Heart left ventricle (tissue), 13 donors: ENCODE measurements around the gene PACSIN2.

Experiments used
- POLR2A ChIP-seq, 2 donors: fragments of 450-650 bp; IDR thresholded peaks; one replicate each; pipeline ENCODE4 v1.6.1; 2017; ENCODE audit warnings: antibody characterized with exemption in 2 of 2, mild to moderate bottlenecking in 2 of 2, moderate library complexity in 2 of 2
- TF ChIP-seq, protein P1 (sequence below), 12 donors: fragments of 200-600 bp; sonication (generic) in 4 of 12; IDR thresholded peaks; one replicate each; pipeline versions ENCODE4 v1.5.0 to v1.8.0; 2018 to 2022; ENCODE audit warnings: antibody characterized with exemption in 12 of 12, mild to moderate bottlenecking in 5 of 12
- donor health status: ischemic (EF 13 %, LVEDD 7.1; RV severe dilation, severe dysfunction).
- donor health status: DM: no; HTN: yes; CAD: no.
- donor health status: DM: no; HTN: no; CAD: no.
- donor health status: ischemic (EF 25% LVEDD 6.9; RV normal size, moderate dysfunction).
- donor health status: ischemic (EF 25% LVEDD 5.7; RV mildly dilated, moderate dysfunction).
- donor health status: ischemic (EF 35%, LVEDD 5.7; RV mildly dilated, moderate dysfunction).
- donor health status: nonischemic (EF 11% LVEDD 7.7; RV severe dilation, severe dysfunction).
- donor health status: DM: yes; HTN: yes; CAD: no.
- donor health status: PGD.
- donor health status: ischemic (EF 29% LVEDD 5.4; RV normal size, mild dysfunction).
- donor health status: nonischemic (EF 23%, LVEDD 6.1; RV moderate dilation, normal function).

GRCh38 chr22:42905217-42905616 is 109.7 kb downstream of the PACSIN2 start:
- TF ChIP-seq, protein P1, sequence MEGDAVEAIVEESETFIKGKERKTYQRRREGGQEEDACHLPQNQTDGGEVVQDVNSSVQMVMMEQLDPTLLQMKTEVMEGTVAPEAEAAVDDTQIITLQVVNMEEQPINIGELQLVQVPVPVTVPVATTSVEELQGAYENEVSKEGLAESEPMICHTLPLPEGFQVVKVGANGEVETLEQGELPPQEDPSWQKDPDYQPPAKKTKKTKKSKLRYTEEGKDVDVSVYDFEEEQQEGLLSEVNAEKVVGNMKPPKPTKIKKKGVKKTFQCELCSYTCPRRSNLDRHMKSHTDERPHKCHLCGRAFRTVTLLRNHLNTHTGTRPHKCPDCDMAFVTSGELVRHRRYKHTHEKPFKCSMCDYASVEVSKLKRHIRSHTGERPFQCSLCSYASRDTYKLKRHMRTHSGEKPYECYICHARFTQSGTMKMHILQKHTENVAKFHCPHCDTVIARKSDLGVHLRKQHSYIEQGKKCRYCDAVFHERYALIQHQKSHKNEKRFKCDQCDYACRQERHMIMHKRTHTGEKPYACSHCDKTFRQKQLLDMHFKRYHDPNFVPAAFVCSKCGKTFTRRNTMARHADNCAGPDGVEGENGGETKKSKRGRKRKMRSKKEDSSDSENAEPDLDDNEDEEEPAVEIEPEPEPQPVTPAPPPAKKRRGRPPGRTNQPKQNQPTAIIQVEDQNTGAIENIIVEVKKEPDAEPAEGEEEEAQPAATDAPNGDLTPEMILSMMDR (IDR thresholded peaks at IDR 0.05), result no peak
- TF ChIP-seq POLR2A (IDR thresholded peaks at IDR 0.05), result no peak
